Hepatocyte (in vitro differentiated cells): ENCODE results near the gene CDC5L. TPM values are rescaled to one million over a fixed set of nuclear protein-coding genes. Genes with fewer than 3 reads are reported as not detected.

Experiments used
- DNase-seq: peaks from one replicate; pipeline ENCODE4 v3.0.0-alpha.2; 2016; ENCODE audit warnings: low spot score
- H2AFZ ChIP-seq: fragments of 200-600 bp; sonication (generic); 2 replicates; pipeline ENCODE4 v1.6.0; 2016; ENCODE audit warnings: antibody characterized with exemption, mild to moderate bottlenecking
- H3K27ac ChIP-seq: fragments of 200-600 bp; sonication (generic); 2 replicates; pipeline ENCODE4 v1.5.1; 2016; ENCODE audit warnings: mild to moderate bottlenecking
- H3K27me3 ChIP-seq: fragments of 200-600 bp; sonication (generic); 2 replicates; pipeline ENCODE4 v1.6.1; 2016
- H3K36me3 ChIP-seq: fragments of 200-600 bp; sonication (generic); replicated peaks from 2 replicates; pipeline ENCODE4 v1.5.1; 2016; ENCODE audit warnings: low read depth; ENCODE audit not compliant: insufficient read depth
- H3K4me1 ChIP-seq: fragments of 200-600 bp; sonication (generic); 2 replicates; pipeline ENCODE4 v1.5.1; 2016; ENCODE audit warnings: mild to moderate bottlenecking, moderate library complexity; ENCODE audit not compliant: insufficient read depth
- H3K4me2 ChIP-seq: fragments of 200-600 bp; sonication (generic); 2 replicates; pipeline ENCODE4 v1.6.0; 2016
- H3K4me3 ChIP-seq: fragments of 200-600 bp; sonication (generic); 2 replicates; pipeline ENCODE4 v1.5.1; 2016; ENCODE audit warnings: mild to moderate bottlenecking
- H3K79me2 ChIP-seq: fragments of 200-600 bp; sonication (generic); 2 replicates; pipeline ENCODE4 v1.6.0; 2017; ENCODE audit warnings: mild to moderate bottlenecking
- H3K9me2 ChIP-seq: fragments of 200-600 bp; sonication (generic); replicated peaks from 2 replicates; pipeline ENCODE4 v1.6.0; 2017; ENCODE audit warnings: mild to moderate bottlenecking; ENCODE audit not compliant: insufficient read depth
- H3K9me3 ChIP-seq: fragments of 200-600 bp; sonication (generic); 2 replicates; pipeline ENCODE4 v1.5.1; 2016; ENCODE audit warnings: low read depth, mild to moderate bottlenecking
- H4K20me1 ChIP-seq: fragments of 200-600 bp; sonication (generic); 2 replicates; pipeline ENCODE4 v1.6.0; 2016; ENCODE audit warnings: mild to moderate bottlenecking; ENCODE audit not compliant: insufficient read depth, poor library complexity, severe bottlenecking
- CTCF ChIP-seq: fragments of 200-600 bp; sonication (generic); IDR thresholded peaks from 2 replicates; pipeline ENCODE4 v1.5.1; 2016; ENCODE audit warnings: antibody characterized with exemption, mild to moderate bottlenecking; ENCODE audit not compliant: poor library complexity
- EZH2 ChIP-seq: fragments of 200-600 bp; sonication (generic); IDR thresholded peaks from 2 replicates; pipeline ENCODE4 v1.6.1; 2016; ENCODE audit warnings: antibody characterized with exemption, mild to moderate bottlenecking, borderline replicate concordance
- EZH2phosphoT487 ChIP-seq: fragments of 200-600 bp; sonication (generic); IDR thresholded peaks from one replicate; pipeline ENCODE4 v1.6.1; 2018; ENCODE audit warnings: antibody characterized with exemption, mild to moderate bottlenecking, low read depth, moderate library complexity; ENCODE audit not compliant: unreplicated experiment, severe bottlenecking
- WGBS: methylation state at CpG from one replicate; pipeline ENCODE4 v1.1.6; 2016; ENCODE audit warnings: low lambda C conversion rate; ENCODE audit errors: missing lambda C conversion rate; 5-methylcytosine and 5-hydroxymethylcytosine counted together
- polyA plus RNA-seq: library from polyadenylated mRNA; unstranded; fragments of >200 nt; fragmentation: Nextera tagmentation; extraction: Ambion mirVana; gene quantifications from 2 replicates; pipeline ENCODE4 v1.2.1, GENCODE V29; 2016
- total RNA-seq: library from RNA; depleted of rRNA; stranded (reverse); fragments of >200 nt; gene quantifications from 2 replicates; pipeline ENCODE4 v1.2.3, GENCODE V29; 2014

The CDC5L gene
- total and polyA plus RNA-seq, 2 experiments from 2014 or later = 10.0 to 23.1 TPM

GRCh38 chr6:44359973-44360372 is 27.5 kb upstream of the CDC5L start:
- Histone ChIP-seq H3K4me1 (no peaks in the 10 kb centered on the region), H3K79me2 (no peaks in the 10 kb centered on the region), H3K4me2 (no peak overlapping the region), H3K9me3 (no peaks in the 10 kb centered on the region), H3K27ac (no peak overlapping the region), H3K36me3 (no peaks in the 10 kb centered on the region), H2AFZ (no peak overlapping the region), H4K20me1 (no peaks in the 10 kb centered on the region), H3K4me3 (no peak overlapping the region), H3K9me2 (no peaks in the 10 kb centered on the region), H3K27me3 (no peaks in the 10 kb centered on the region)
- no peak for DNase-seq
- 85% methylated on average over 3 of the region's 3 CpGs for WGBS
- TF ChIP-seq EZH2 (no peak), EZH2phosphoT487 (no peak), CTCF (no peak)

DNA sequence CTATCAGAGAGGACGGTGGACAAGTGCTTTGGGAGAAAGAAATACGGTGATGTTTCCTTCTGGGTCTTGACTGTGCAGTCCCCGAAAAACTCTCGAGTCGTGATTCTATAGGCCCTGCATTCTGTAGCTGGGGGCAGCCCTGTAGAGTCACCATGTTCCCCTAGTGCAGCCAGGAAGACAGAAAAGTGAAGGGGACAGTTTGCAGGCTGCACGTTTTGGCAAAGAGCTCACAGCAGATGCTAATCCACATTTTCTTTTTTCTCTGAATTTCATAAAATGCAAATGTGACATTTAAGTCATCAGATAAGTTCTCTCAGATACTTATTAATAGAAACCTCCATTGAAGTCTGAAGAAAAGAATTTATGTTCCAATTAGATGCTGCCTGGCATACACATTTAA is 25.6 kb upstream of the CDC5L start:
- Histone ChIP-seq H3K4me1 (no peaks in the 10 kb centered on the region), H3K79me2 (no peaks in the 10 kb centered on the region), H2AFZ (no peak overlapping the region), H3K36me3 (no peaks in the 10 kb centered on the region), H3K4me3 (no peak overlapping the region), H3K4me2 (no peak overlapping the region), H3K9me2 (no peaks in the 10 kb centered on the region), H3K9me3 (no peaks in the 10 kb centered on the region), H3K27ac (no peak overlapping the region), H4K20me1 (no peaks in the 10 kb centered on the region), H3K27me3 (no peaks in the 10 kb centered on the region)
- TF ChIP-seq CTCF (no peak), EZH2phosphoT487 (no peak), EZH2 (no peak)
- 87% methylated on average over 6 of the region's 6 CpGs for WGBS
- DNase-seq = no peak

- no peak overlapping the region for H2AFZ ChIP-seq
- no peaks in the 10 kb centered on the region for H3K36me3 ChIP-seq
- TF ChIP-seq EZH2 (no peak), EZH2phosphoT487 (no peak), CTCF (no peak)
- H3K9me2 ChIP-seq = no peaks in the 10 kb centered on the region
- H4K20me1 ChIP-seq = no peaks in the 10 kb centered on the region
- H3K9me3 ChIP-seq = no peaks in the 10 kb centered on the region
- WGBS = 97% methylated on average over 3 of the region's 3 CpGs
- H3K4me1 ChIP-seq = no peaks in the 10 kb centered on the region
- H3K4me3 ChIP-seq = no peak overlapping the region
- no peak overlapping the region for H3K27ac ChIP-seq
- DNase-seq = no peak
- no peaks in the 10 kb centered on the region for H3K27me3 ChIP-seq
- H3K79me2 ChIP-seq = no peaks in the 10 kb centered on the region
- no peak overlapping the region for H3K4me2 ChIP-seq
Measured at GRCh38 chr6:44363377-44363926, 24.1 kb upstream of the CDC5L start.

- no peak overlapping the region for H3K4me2 ChIP-seq
- H3K4me3 ChIP-seq = no peak overlapping the region
- no peak overlapping the region for H3K27ac ChIP-seq
- no peak for TF ChIP-seq EZH2
- TF ChIP-seq CTCF = no peak
- no peaks in the 10 kb centered on the region for H3K4me1 ChIP-seq
- no peaks in the 10 kb centered on the region for H3K36me3 ChIP-seq
- H4K20me1 ChIP-seq = no peaks in the 10 kb centered on the region
- no peaks in the 10 kb centered on the region for H3K9me2 ChIP-seq
- no peak overlapping the region for H2AFZ ChIP-seq
- H3K9me3 ChIP-seq = no peaks in the 10 kb centered on the region
- H3K79me2 ChIP-seq = no peaks in the 10 kb centered on the region
- DNase-seq = no peak
- no peaks in the 10 kb centered on the region for H3K27me3 ChIP-seq
- WGBS = 91% methylated on average over 3 of the region's 3 CpGs
Measured at GRCh38 chr6:44366781-44367180, 20.7 kb upstream of the CDC5L start.
